ENCODE results near the gene RALGDS. TPM values are rescaled to one million over a fixed set of nuclear protein-coding genes. Genes with fewer than 3 reads are reported as not detected.

The RALGDS gene
- total RNA-seq, 4 donors from 2014 or later, result 21.1 to 47.0 (median 36.9) TPM

- in situ Hi-C loops (cut with MboI; ENCODE audit: low sequenced_read_pairs in 4 of 4) (loop anchor here in 2 of 4 donors (5.0 to 10.0 kb wide), 2 partner anchors 32 to 115 kb away; no protein-coding TSS in a partner anchor), intact Hi-C loops (cut with DNase I; ENCODE audit: low total_unique reads) (no loop called here)
- Histone ChIP-seq H3K27ac (peak overlapping the region; percentile 90 to 100 (median 98)), H3K4me1 (peaks cover 56 to 71% of the 10 kb centered on the region in 2 donors), H3K27me3 (no peaks in the 10 kb centered on the region), H3K9me3 (no peaks in the 10 kb centered on the region), H3K4me3 (no peak overlapping the region), H3K36me3 (no peaks in the 10 kb centered on the region)
- ATAC-seq (no peak), DNase-seq (no peak)
- no peak for TF ChIP-seq CTCF (IDR thresholded peaks at IDR 0.05 in 4 of 5, conservative IDR thresholded peaks at IDR 0.05 in 1 of 5)
- no peak for TF ChIP-seq POLR2A (IDR thresholded peaks at IDR 0.05)
Measured at GRCh38 chr9:133139246-133140173, 18.5 kb upstream of the RALGDS start.

- no peaks in the 10 kb centered on the region for H3K27me3 ChIP-seq
- H3K9me3 ChIP-seq, result no peaks in the 10 kb centered on the region
- peak overlapping the region; percentile 90 to 100 (median 98) for H3K27ac ChIP-seq
- peak; percentile 31 to 55 for ATAC-seq
- peaks cover 61 to 76% of the 10 kb centered on the region in 2 donors for H3K4me1 ChIP-seq
- H3K36me3 ChIP-seq, result no peaks in the 10 kb centered on the region
- TF ChIP-seq POLR2A (IDR thresholded peaks at IDR 0.05) (peak in 1 of 2 donors; percentile 0), CTCF (IDR thresholded peaks at IDR 0.05 in 4 of 5, conservative IDR thresholded peaks at IDR 0.05 in 1 of 5) (no peak)
- peak; percentile 88 to 92 for DNase-seq
- peak overlapping the region in 1 of 4 donors; percentile 6 for H3K4me3 ChIP-seq
- intact Hi-C loops (cut with DNase I; ENCODE audit: low total_unique reads), result loop anchor here (1.0 kb wide), 1 partner anchor 23 kb away; no protein-coding TSS in a partner anchor
- in situ Hi-C loops (cut with MboI; ENCODE audit: low sequenced_read_pairs in 4 of 4), result no loop called here
Measured at GRCh38 chr9:133137451-133138231, 16.6 kb upstream of the RALGDS start.

- in situ Hi-C loops (cut with MboI; ENCODE audit: low sequenced_read_pairs in 4 of 4), result no loop called here
- Histone ChIP-seq H3K27me3 (no peaks in the 10 kb centered on the region), H3K36me3 (no peaks in the 10 kb centered on the region), H3K4me1 (peaks cover 75 to 77% of the 10 kb centered on the region in 2 donors), H3K4me3 (no peak overlapping the region), H3K9me3 (no peaks in the 10 kb centered on the region), H3K27ac (peak overlapping the region; percentile 90 to 100 (median 98))
- intact Hi-C loops (cut with DNase I; ENCODE audit: low total_unique reads), result no loop called here
- TF ChIP-seq CTCF (IDR thresholded peaks at IDR 0.05 in 4 of 5, conservative IDR thresholded peaks at IDR 0.05 in 1 of 5) (no peak), POLR2A (IDR thresholded peaks at IDR 0.05) (peak in 1 of 2 donors; percentile 15)
- peak; percentile 7 to 9 for ATAC-seq
- DNase-seq, result peak; percentile 73 to 77
Measured at GRCh38 chr9:133135146-133135745, 14.2 kb upstream of the RALGDS start.

- Histone ChIP-seq H3K9me3 (no peaks in the 10 kb centered on the region), H3K27ac (peak overlapping the region; percentile 90 to 100 (median 98)), H3K36me3 (no peaks in the 10 kb centered on the region), H3K4me1 (peaks cover 75 to 77% of the 10 kb centered on the region in 2 donors), H3K27me3 (no peaks in the 10 kb centered on the region), H3K4me3 (peak overlapping the region in 2 of 4 donors; percentile 10 to 24)
- DNase-seq, result no peak
- TF ChIP-seq CTCF (IDR thresholded peaks at IDR 0.05 in 4 of 5, conservative IDR thresholded peaks at IDR 0.05 in 1 of 5) (no peak), POLR2A (IDR thresholded peaks at IDR 0.05) (no peak)
- in situ Hi-C loops (cut with MboI; ENCODE audit: low sequenced_read_pairs in 4 of 4), result no loop called here
- ATAC-seq, result no peak
- intact Hi-C loops (cut with DNase I; ENCODE audit: low total_unique reads), result no loop called here
Measured at GRCh38 chr9:133134388-133135145, 13.5 kb upstream of the RALGDS start.

Measured in gastrocnemius medialis (tissue), 4 donors.